Loucy (cell line): ENCODE data around the gene SLC25A12.

Experiments used
- H2AFZ ChIP-seq: fragments of 200-600 bp; sonication (generic); 2 replicates; pipeline ENCODE4 v1.6.0; 2016; ENCODE audit warnings: antibody characterized with exemption, mild to moderate bottlenecking, low read length, moderate library complexity
- H3F3A ChIP-seq: fragments of 200-600 bp; 2 replicates; pipeline ENCODE4 v1.6.0; 2016; ENCODE audit warnings: antibody characterized with exemption, low read depth, mild to moderate bottlenecking
- H3K27me3 ChIP-seq: fragments of 200-600 bp; sonication (generic); 2 replicates; pipeline ENCODE4 v1.6.1; 2014; ENCODE audit warnings: low read length, mild to moderate bottlenecking; ENCODE audit not compliant: insufficient read depth, poor library complexity, severe bottlenecking
- H3K36me3 ChIP-seq: fragments of 200-600 bp; sonication (generic); 2 replicates; pipeline ENCODE4 v1.6.1; 2016; ENCODE audit warnings: low read length; ENCODE audit not compliant: insufficient read depth
- H3K4me1 ChIP-seq: fragments of 200-600 bp; sonication (generic); 2 replicates; pipeline ENCODE4 v1.5.1; 2014; ENCODE audit warnings: low read length, mild to moderate bottlenecking; ENCODE audit not compliant: insufficient read depth, poor library complexity, severe bottlenecking
- H3K4me2 ChIP-seq: fragments of 200-600 bp; sonication (generic); 2 replicates; pipeline ENCODE4 v1.6.0; 2014; ENCODE audit warnings: antibody characterized with exemption, low read length, low read depth, mild to moderate bottlenecking; ENCODE audit not compliant: poor library complexity, severe bottlenecking
- H3K4me3 ChIP-seq: fragments of 200-600 bp; sonication (generic); 2 replicates; pipeline ENCODE4 v1.5.1; 2014; ENCODE audit warnings: low read length, mild to moderate bottlenecking, mixed read lengths; ENCODE audit not compliant: poor library complexity, severe bottlenecking
- H3K79me2 ChIP-seq: fragments of 200-600 bp; sonication (generic); 2 replicates; pipeline ENCODE4 v1.6.1; 2014; ENCODE audit warnings: low read length; ENCODE audit not compliant: insufficient read depth
- H3K9ac ChIP-seq: fragments of 200-600 bp; sonication (generic); 2 replicates; pipeline ENCODE4 v1.6.0; 2014; ENCODE audit warnings: mild to moderate bottlenecking, low read depth, low read length, moderate library complexity; ENCODE audit not compliant: poor library complexity, severe bottlenecking
- H3K9me2 ChIP-seq: fragments of 200-600 bp; sonication (generic); replicated peaks from 2 replicates; pipeline ENCODE4 v1.6.1; 2016; ENCODE audit warnings: low read depth, low read length, mixed read lengths
- H3K9me3 ChIP-seq: fragments of 200-600 bp; sonication (generic); 2 replicates; pipeline ENCODE4 v1.6.1; 2014; ENCODE audit warnings: mild to moderate bottlenecking, antibody characterized with exemption, low read length, low read depth; ENCODE audit not compliant: insufficient read depth
- H4K20me1 ChIP-seq: fragments of 200-600 bp; sonication (generic); 2 replicates; pipeline ENCODE4 v1.6.0; 2014; ENCODE audit warnings: antibody characterized with exemption, low read length, mild to moderate bottlenecking; ENCODE audit not compliant: insufficient read depth, poor library complexity, severe bottlenecking
- CTCF ChIP-seq: fragments of 200-600 bp; sonication (generic); conservative IDR thresholded peaks from 2 replicates; pipeline ENCODE4 v1.5.1; 2014; ENCODE audit warnings: mild to moderate bottlenecking, antibody characterized with exemption, low read length
- EZH2phosphoT487 ChIP-seq: fragments of 200-600 bp; IDR thresholded peaks from 2 replicates; pipeline ENCODE4 v1.6.1; 2018; ENCODE audit warnings: antibody characterized with exemption, mild to moderate bottlenecking, moderate library complexity, borderline replicate concordance

The SLC25A12 gene

GRCh38 chr2:171919453-171919852 lies 25.4 kb upstream of the SLC25A12 start:
- Histone ChIP-seq H2AFZ (no peak overlapping the region), H3K4me2 (no peak overlapping the region), H3K9ac (no peak overlapping the region), H3K9me3 (no peaks in the 10 kb centered on the region), H3F3A (no peaks in the 10 kb centered on the region), H3K9me2 (no peaks in the 10 kb centered on the region), H3K79me2 (peaks cover 20% of the 10 kb centered on the region), H3K4me1 (peaks cover 20% of the 10 kb centered on the region), H3K36me3 (no peaks in the 10 kb centered on the region), H4K20me1 (peaks cover 13% of the 10 kb centered on the region), H3K27me3 (no peaks in the 10 kb centered on the region), H3K4me3 (no peak overlapping the region)
- TF ChIP-seq CTCF (no peak), EZH2phosphoT487 (no peak)

GRCh38 chr2:171913517-171913916 lies 19.5 kb upstream of the SLC25A12 start:
- TF ChIP-seq EZH2phosphoT487, result no peak
- no peak for TF ChIP-seq CTCF
- Histone ChIP-seq H3K27me3 (no peaks in the 10 kb centered on the region), H3K4me3 (no peak overlapping the region), H3K79me2 (no peaks in the 10 kb centered on the region), H3K9me2 (no peaks in the 10 kb centered on the region), H3K4me1 (no peaks in the 10 kb centered on the region), H3K9me3 (no peaks in the 10 kb centered on the region), H3K36me3 (no peaks in the 10 kb centered on the region), H2AFZ (peak overlapping the region; percentile 45; the same call in 1 of the 2 replicates), H3K9ac (no peak overlapping the region), H4K20me1 (no peaks in the 10 kb centered on the region), H3F3A (no peaks in the 10 kb centered on the region), H3K4me2 (no peak overlapping the region)

GRCh38 chr2:171910494-171910893 lies 16.4 kb upstream of the SLC25A12 start:
- no peak overlapping the region for H2AFZ ChIP-seq
- no peak for TF ChIP-seq EZH2phosphoT487
- TF ChIP-seq CTCF, result no peak

More at GRCh38 chr2:171910494-171910893, 16.4 kb upstream of the SLC25A12 start:
- Histone ChIP-seq H3F3A (no peaks in the 10 kb centered on the region), H3K4me1 (no peaks in the 10 kb centered on the region), H3K79me2 (no peaks in the 10 kb centered on the region), H3K27me3 (no peaks in the 10 kb centered on the region), H3K9me2 (no peaks in the 10 kb centered on the region), H3K4me3 (no peak overlapping the region), H3K9ac (no peak overlapping the region), H3K36me3 (no peaks in the 10 kb centered on the region), H3K9me3 (no peaks in the 10 kb centered on the region), H3K4me2 (no peak overlapping the region), H4K20me1 (no peaks in the 10 kb centered on the region)
